ENCODE data around the gene MARK3. TPM values are rescaled to one million over a fixed set of nuclear protein-coding genes. Genes with fewer than 3 reads are reported as not detected.

MARK3 gene
- total RNA-seq, 4 donors from 2014 or later = 44.4 to 112 (median 67.5) TPM

DNA sequence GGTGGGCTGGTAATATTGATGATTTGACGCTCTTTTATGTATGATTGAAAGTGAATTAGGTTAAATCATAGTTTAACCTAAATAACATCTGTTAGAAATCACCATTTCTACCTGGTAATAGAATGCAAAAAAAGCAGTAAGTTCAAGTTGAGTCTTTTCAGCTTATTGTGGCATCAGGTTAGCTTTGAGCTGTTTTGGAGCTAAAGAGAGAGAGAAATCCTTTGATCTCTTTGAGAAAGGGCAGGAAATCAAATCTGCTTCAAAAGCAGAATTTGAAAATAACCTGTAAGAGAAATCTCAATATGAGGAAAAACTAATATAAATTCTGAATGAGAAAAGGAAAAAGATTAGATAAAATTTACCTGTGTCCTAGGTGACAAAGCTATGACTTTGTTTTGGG lies 75.2 kb downstream of the MARK3 start:
- Histone ChIP-seq H3K4me3 (no peak overlapping the region), H3K27ac (no peak overlapping the region), H3K4me1 (peaks cover 0 to 12% (median 0%) of the 10 kb centered on the region in 3 donors), H3K27me3 (no peaks in the 10 kb centered on the region), H3K36me3 (peaks cover 15 to 85% (median 15%) of the 10 kb centered on the region in 3 donors), H3K9me3 (no peaks in the 10 kb centered on the region)
- intact Hi-C loops (cut with DNase I) = no loop called here
- TF ChIP-seq, protein P1, sequence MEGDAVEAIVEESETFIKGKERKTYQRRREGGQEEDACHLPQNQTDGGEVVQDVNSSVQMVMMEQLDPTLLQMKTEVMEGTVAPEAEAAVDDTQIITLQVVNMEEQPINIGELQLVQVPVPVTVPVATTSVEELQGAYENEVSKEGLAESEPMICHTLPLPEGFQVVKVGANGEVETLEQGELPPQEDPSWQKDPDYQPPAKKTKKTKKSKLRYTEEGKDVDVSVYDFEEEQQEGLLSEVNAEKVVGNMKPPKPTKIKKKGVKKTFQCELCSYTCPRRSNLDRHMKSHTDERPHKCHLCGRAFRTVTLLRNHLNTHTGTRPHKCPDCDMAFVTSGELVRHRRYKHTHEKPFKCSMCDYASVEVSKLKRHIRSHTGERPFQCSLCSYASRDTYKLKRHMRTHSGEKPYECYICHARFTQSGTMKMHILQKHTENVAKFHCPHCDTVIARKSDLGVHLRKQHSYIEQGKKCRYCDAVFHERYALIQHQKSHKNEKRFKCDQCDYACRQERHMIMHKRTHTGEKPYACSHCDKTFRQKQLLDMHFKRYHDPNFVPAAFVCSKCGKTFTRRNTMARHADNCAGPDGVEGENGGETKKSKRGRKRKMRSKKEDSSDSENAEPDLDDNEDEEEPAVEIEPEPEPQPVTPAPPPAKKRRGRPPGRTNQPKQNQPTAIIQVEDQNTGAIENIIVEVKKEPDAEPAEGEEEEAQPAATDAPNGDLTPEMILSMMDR (IDR thresholded peaks at IDR 0.05) = no peak
- TF ChIP-seq POLR2A (IDR thresholded peaks at IDR 0.05) = no peak
- WGBS, 2 donors = 100% methylated on average over 1 of the region's 1 CpG
- DNase-seq = no peak

DNA sequence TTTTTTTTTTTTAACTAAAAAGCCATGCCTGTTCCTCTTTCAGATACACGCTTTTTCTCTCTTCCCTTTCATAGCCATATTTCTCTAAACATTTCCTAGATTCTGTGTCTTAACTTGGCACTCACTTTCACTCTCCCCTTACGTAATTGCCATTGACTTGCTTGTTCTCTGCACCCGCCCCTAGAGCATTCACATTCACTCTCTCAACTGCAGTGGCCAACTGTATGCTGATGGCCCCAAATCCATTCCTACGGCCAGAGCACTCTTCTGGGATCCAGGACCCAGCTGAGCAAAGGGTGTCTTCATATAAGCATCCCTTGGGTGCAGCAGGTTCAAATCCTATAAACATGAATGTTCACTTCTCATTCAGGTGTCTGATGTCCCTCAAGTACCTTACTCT lies 77.9 kb downstream of the MARK3 start:
- H3K9me3 ChIP-seq = no peaks in the 10 kb centered on the region
- no peaks in the 10 kb centered on the region for H3K27me3 ChIP-seq
- no peaks in the 10 kb centered on the region for H3K4me1 ChIP-seq
- 77 to 85% methylated on average over 4 of the region's 4 CpGs for whole genome bisulfite sequencing, 2 donors
- H3K36me3 ChIP-seq = peaks cover 15 to 89% (median 26%) of the 10 kb centered on the region in 3 donors
- TF ChIP-seq, protein P1 (IDR thresholded peaks at IDR 0.05) = no peak
- no peak for TF ChIP-seq POLR2A (IDR thresholded peaks at IDR 0.05)
- H3K4me3 ChIP-seq = no peak overlapping the region
- intact Hi-C loops (cut with DNase I) = no loop called here
- no peak for DNase-seq
- H3K27ac ChIP-seq = no peak overlapping the region

DNA sequence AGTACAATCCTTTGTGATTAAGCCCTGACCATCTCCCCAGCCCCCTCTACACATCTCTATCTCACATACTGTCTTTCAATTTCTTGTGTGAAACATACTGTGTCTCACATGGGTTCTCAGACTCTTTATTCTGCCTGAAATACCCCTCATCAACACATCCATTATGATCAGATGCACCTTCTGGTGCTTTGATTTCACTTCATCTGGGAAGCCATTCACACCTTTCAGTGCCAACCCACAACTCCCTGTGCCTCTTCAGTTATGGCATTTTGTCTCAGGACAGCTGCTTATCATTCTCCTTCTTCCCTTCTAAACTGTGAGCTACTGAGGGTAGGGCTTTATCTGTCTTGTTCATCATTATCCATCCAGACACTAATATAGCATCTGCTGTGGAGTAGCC lies 78.6 kb downstream of the MARK3 start:
- no peak overlapping the region for H3K27ac ChIP-seq
- no peaks in the 10 kb centered on the region for H3K27me3 ChIP-seq
- intact Hi-C loops (cut with DNase I) = no loop called here
- no peaks in the 10 kb centered on the region for H3K9me3 ChIP-seq
- no peak overlapping the region for H3K4me3 ChIP-seq
- no peaks in the 10 kb centered on the region for H3K4me1 ChIP-seq
- no peak for TF ChIP-seq POLR2A (IDR thresholded peaks at IDR 0.05)
- TF ChIP-seq, protein P1 (IDR thresholded peaks at IDR 0.05) = no peak
- H3K36me3 ChIP-seq = peaks cover 15 to 90% (median 31%) of the 10 kb centered on the region in 3 donors
- DNase-seq = no peak

DNA sequence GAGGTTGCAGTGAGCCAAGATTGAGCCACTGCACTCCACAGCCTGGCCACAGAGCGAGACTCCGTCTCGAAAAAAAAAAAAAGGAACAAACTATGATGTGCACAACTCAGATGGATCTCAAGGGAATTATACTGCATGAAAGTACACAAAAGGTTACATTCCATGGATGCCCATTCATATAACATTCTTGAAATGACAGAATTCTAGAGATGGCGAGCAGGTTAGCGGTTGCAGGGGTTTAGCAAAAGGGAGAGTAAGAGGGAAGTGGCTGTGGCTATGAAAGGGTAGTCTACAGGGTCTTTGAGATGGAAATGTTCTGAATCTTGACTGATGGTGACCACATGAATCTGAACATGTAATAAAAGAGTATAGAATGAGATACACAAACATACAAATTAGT lies 87.7 kb downstream of the MARK3 start:
- Histone ChIP-seq H3K4me3 (no peak overlapping the region), H3K9me3 (no peaks in the 10 kb centered on the region), H3K36me3 (peaks cover 7 to 98% (median 34%) of the 10 kb centered on the region in 3 donors), H3K27me3 (no peaks in the 10 kb centered on the region), H3K4me1 (no peaks in the 10 kb centered on the region), H3K27ac (no peak overlapping the region)
- WGBS, 2 donors = 84 to 91% methylated on average over 5 of the region's 5 CpGs
- no peak for TF ChIP-seq POLR2A (IDR thresholded peaks at IDR 0.05)
- intact Hi-C loops (cut with DNase I) = no loop called here
- DNase-seq = no peak

DNA sequence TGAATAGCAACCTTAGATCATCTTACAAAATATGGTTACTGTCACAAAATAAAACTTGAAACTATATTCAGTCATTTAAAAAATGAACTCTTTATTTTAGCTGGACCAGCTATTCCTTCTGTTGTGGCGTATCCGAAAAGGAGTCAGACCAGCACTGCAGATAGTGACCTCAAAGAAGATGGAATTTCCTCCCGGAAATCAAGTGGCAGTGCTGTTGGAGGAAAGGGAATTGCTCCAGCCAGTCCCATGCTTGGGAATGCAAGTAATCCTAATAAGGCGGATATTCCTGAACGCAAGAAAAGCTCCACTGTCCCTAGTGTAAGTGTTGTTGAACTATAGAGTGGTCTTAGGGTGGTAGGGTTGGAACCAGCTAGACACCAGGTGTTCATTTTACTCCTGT lies 89.7 kb downstream of the MARK3 start:
- no peak for DNase-seq
- Histone ChIP-seq H3K27ac (no peak overlapping the region), H3K36me3 (peaks cover 7 to 98% (median 22%) of the 10 kb centered on the region in 3 donors), H3K27me3 (no peaks in the 10 kb centered on the region), H3K4me3 (no peak overlapping the region), H3K4me1 (no peaks in the 10 kb centered on the region), H3K9me3 (no peaks in the 10 kb centered on the region)
- WGBS, 2 donors = 93 to 97% methylated on average over 5 of the region's 5 CpGs
- intact Hi-C loops (cut with DNase I) = no loop called here
- TF ChIP-seq, protein P1 (IDR thresholded peaks at IDR 0.05) = no peak
- TF ChIP-seq POLR2A (IDR thresholded peaks at IDR 0.05) = no peak

DNA sequence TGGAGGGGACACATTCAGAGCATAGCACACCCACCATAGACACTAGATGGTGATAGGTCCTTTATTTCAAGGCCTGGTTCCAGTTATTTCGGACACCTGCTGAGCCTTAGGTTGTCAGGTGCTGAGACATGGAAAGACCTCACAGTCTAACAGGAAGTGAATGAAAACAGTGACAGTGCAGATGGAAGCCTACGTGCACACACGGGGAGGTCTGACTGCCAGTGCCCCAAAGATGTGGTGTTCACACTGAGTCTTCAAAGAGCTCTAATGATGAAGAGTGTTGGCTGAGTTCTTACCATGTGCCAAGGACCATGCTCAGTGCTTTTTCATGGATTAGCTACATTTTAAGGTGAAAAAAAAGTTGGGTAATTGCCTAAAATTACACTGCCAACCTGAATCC lies 90.8 kb downstream of the MARK3 start:
- intact Hi-C loops (cut with DNase I) = no loop called here
- Histone ChIP-seq H3K27me3 (no peaks in the 10 kb centered on the region), H3K9me3 (no peaks in the 10 kb centered on the region), H3K4me3 (no peak overlapping the region), H3K36me3 (peaks cover 7 to 98% (median 22%) of the 10 kb centered on the region in 3 donors), H3K27ac (no peak overlapping the region), H3K4me1 (no peaks in the 10 kb centered on the region)
- no peak for DNase-seq
- no peak for TF ChIP-seq POLR2A (IDR thresholded peaks at IDR 0.05)
- TF ChIP-seq, protein P1 (IDR thresholded peaks at IDR 0.05) = no peak
- WGBS, 2 donors = 86 to 100% methylated on average over 2 to 3 of the region's 3 CpGs
